ENCODE measurements around the gene ZNF236.

ZNF236 gene

DNA sequence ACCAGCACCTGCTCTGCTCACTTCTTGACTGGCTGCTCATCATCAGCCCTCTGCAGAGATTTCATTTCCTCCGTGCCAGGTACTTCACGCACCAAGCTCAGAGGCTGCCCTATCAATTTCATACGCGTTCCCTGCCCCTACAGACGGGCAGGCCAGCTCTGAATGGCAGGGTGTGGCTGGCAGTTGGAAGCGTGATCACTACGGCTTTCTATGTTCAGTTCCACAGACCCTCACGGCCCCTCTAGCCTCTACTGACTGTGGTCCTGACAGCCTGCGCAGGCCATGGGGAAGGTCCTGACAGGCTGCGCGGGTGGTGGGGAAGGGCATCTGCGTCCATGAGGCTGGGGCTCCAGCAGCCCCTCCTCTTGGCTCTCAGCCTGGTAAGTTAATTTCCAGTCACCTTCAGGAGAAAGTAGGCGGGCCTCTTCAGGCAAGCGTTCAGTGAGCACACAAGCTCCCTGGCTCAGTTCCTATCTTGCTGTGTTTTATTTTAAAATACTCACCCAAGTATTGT lies 154.8 kb downstream of the ZNF236 start:
- H3K27ac ChIP-seq (ENCODE audit: low read length): no peak overlapping the region
- H4K20me1 ChIP-seq (ENCODE audit: insufficient read depth, low read length): no peaks in the 10 kb centered on the region
- H3K4me1 ChIP-seq (ENCODE audit: low read length): peaks cover 18% of the 10 kb centered on the region
- H3K9ac ChIP-seq (ENCODE audit: low read length): no peak overlapping the region
- H3K4me3 ChIP-seq (ENCODE audit: low read length): no peak overlapping the region
- H3K9me3 ChIP-seq (ENCODE audit: insufficient read depth, low read length): no peaks in the 10 kb centered on the region
- H3K27me3 ChIP-seq (ENCODE audit: low read depth, low read length): peaks cover 11% of the 10 kb centered on the region
- peaks cover 5% of the 10 kb centered on the region for H3K36me3 ChIP-seq (replicated peaks; ENCODE audit: low read depth, low read length)
- H3K79me2 ChIP-seq (ENCODE audit: low read length): no peaks in the 10 kb centered on the region
- no peak overlapping the region for H3K4me2 ChIP-seq (ENCODE audit: low read length)
- no peak overlapping the region for H2AFZ ChIP-seq (ENCODE audit: low read depth, low read length)
- no peak for TF ChIP-seq EZH2phosphoT487 (IDR thresholded peaks at IDR 0.05; ENCODE audit: low read depth)
- TF ChIP-seq CTCF (IDR thresholded peaks at IDR 0.05; ENCODE audit: low read depth, low read length): no peak

DNA sequence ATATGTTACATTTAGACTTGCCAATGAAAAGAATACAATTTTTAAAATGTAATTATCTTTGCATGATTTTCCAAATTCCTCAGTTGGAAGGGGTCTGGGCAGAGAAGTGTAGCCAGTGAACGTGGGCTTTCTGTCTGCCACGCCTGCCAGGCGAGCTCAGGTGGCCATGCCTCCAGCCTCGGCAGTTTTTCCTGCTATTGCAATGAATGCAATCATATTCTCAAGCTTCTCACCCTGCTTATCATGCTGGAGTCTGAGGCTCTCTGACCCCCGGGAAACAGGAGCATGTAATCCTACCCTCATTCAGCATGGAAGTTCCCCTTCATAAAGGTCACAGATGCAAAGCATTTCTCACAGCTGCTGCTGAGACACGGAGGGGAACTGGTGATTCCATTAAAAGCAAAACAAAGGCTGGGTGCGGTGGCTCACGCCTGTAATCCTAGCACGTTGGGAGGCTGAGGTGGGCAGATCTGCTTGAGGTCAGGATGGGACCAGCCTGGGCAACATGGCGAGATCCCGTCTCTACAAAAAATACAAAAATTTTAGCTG lies 155.4 kb downstream of the ZNF236 start:
- Histone ChIP-seq H3K4me3 (ENCODE audit: low read length) (no peak overlapping the region), H3K36me3 (replicated peaks; ENCODE audit: low read depth, low read length) (peaks cover 5% of the 10 kb centered on the region), H3K4me2 (ENCODE audit: low read length) (no peak overlapping the region), H3K4me1 (ENCODE audit: low read length) (peaks cover 18% of the 10 kb centered on the region), H3K27me3 (ENCODE audit: low read depth, low read length) (peaks cover 12% of the 10 kb centered on the region), H4K20me1 (ENCODE audit: insufficient read depth, low read length) (no peaks in the 10 kb centered on the region), H2AFZ (ENCODE audit: low read depth, low read length) (no peak overlapping the region), H3K27ac (ENCODE audit: low read length) (no peak overlapping the region), H3K9me3 (ENCODE audit: insufficient read depth, low read length) (no peaks in the 10 kb centered on the region), H3K79me2 (ENCODE audit: low read length) (no peaks in the 10 kb centered on the region), H3K9ac (ENCODE audit: low read length) (no peak overlapping the region)
- TF ChIP-seq EZH2phosphoT487 (IDR thresholded peaks at IDR 0.05; ENCODE audit: low read depth): no peak
- TF ChIP-seq CTCF (IDR thresholded peaks at IDR 0.05; ENCODE audit: low read depth, low read length): no peak

GRCh38 chr18:76978616-76979015 lies 156.3 kb downstream of the ZNF236 start:
- TF ChIP-seq EZH2phosphoT487 (IDR thresholded peaks at IDR 0.05; ENCODE audit: low read depth) (no peak), CTCF (IDR thresholded peaks at IDR 0.05; ENCODE audit: low read depth, low read length) (no peak)
- Histone ChIP-seq H3K4me1 (ENCODE audit: low read length) (peaks cover 25% of the 10 kb centered on the region), H3K9me3 (ENCODE audit: insufficient read depth, low read length) (no peaks in the 10 kb centered on the region), H3K27me3 (ENCODE audit: low read depth, low read length) (peaks cover 12% of the 10 kb centered on the region), H2AFZ (ENCODE audit: low read depth, low read length) (no peak overlapping the region), H3K36me3 (replicated peaks; ENCODE audit: low read depth, low read length) (peaks cover 5% of the 10 kb centered on the region), H4K20me1 (ENCODE audit: insufficient read depth, low read length) (0 out of 2 replicates have a peak, but pooled peaks cover 3% of the 10 kb centered on the region), H3K4me3 (ENCODE audit: low read length) (no peak overlapping the region), H3K27ac (ENCODE audit: low read length) (no peak overlapping the region), H3K79me2 (ENCODE audit: low read length) (no peaks in the 10 kb centered on the region), H3K4me2 (ENCODE audit: low read length) (no peak overlapping the region), H3K9ac (ENCODE audit: low read length) (no peak overlapping the region)

DNA sequence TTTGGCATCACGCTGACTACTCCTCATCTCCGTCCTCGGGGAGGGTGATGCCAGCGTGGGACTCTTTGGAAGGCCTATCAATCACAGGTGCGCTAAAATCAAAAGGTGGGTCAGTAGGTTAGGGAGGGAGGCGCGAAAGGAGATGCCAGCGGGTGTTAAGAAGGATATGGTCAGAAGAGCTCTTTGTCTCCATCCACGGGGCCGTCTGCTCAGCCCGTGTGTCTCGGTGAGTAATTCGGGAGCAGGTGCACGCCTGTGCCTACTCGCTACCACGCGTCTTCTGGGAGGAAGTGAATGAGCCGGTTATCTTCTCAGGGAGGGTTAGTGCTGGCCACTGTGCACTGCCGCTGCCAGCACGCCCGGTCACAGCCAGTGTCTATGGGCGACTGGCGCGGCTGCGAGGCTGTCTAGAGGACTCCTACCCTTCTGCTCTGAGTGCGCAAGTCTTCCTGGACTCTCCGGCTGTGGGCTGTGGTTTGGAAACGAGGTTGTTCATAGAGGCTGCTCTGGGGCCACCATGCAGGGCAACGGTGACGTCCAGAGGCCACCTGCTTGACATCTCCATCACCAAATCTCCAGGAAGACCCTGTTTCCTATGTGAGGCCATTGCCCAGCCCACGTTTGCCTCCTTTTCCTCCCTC lies 156.9 kb downstream of the ZNF236 start:
- Histone ChIP-seq H3K27me3 (ENCODE audit: low read depth, low read length) (peaks cover 12% of the 10 kb centered on the region), H3K9me3 (ENCODE audit: insufficient read depth, low read length) (no peaks in the 10 kb centered on the region), H3K79me2 (ENCODE audit: low read length) (no peaks in the 10 kb centered on the region), H3K9ac (ENCODE audit: low read length) (no peak overlapping the region), H3K4me2 (ENCODE audit: low read length) (no peak overlapping the region), H3K36me3 (replicated peaks; ENCODE audit: low read depth, low read length) (peaks cover 5% of the 10 kb centered on the region), H3K4me3 (ENCODE audit: low read length) (no peak overlapping the region), H3K4me1 (ENCODE audit: low read length) (peaks cover 26% of the 10 kb centered on the region), H3K27ac (ENCODE audit: low read length) (no peak overlapping the region), H2AFZ (ENCODE audit: low read depth, low read length) (no peak overlapping the region), H4K20me1 (ENCODE audit: insufficient read depth, low read length) (0 out of 2 replicates have a peak, but pooled peaks cover 3% of the 10 kb centered on the region)
- TF ChIP-seq EZH2phosphoT487 (IDR thresholded peaks at IDR 0.05; ENCODE audit: low read depth) (no peak), CTCF (IDR thresholded peaks at IDR 0.05; ENCODE audit: low read depth, low read length) (no peak)
